HG03039 (cell line): ENCODE results near the gene PDE10A.
"Not testable (repeated sequence)": the region's sequence is repeated elsewhere in the genome, so short reads cannot be mapped to it uniquely, and the experiment has no call there.

Experiments
- ATAC-seq: cut with Tn5 transposase; IDR thresholded peaks from one replicate; pipeline ENCODE4 v1.9.1; 2021; ENCODE audit warnings: mild to moderate bottlenecking, moderate library complexity; ENCODE audit not compliant: unreplicated experiment

Gene PDE10A

GRCh38 chr6:165486183-165487137, 176.6 kb downstream of the PDE10A start:
- no peak for ATAC-seq

GRCh38 chr6:165484178-165484889, 178.7 kb downstream of the PDE10A start:
- no peak for ATAC-seq

- ATAC-seq = no peak
These were observed 181.1 kb downstream of the PDE10A start for GRCh38 chr6:165481921-165482320.

GRCh38 chr6:165480916-165481315, 182.1 kb downstream of the PDE10A start:
- no peak for ATAC-seq

GRCh38 chr6:165478581-165478980, 184.5 kb downstream of the PDE10A start:
- no peak for ATAC-seq

GRCh38 chr6:165469483-165469882, 193.6 kb downstream of the PDE10A start:
- ATAC-seq = no peak

- no peak for ATAC-seq
These were observed 194.5 kb downstream of the PDE10A start for GRCh38 chr6:165468340-165469235.

- ATAC-seq = not testable (repeated sequence)
These were observed 199.5 kb downstream of the PDE10A start for GRCh38 chr6:165463499-165463898.

- not testable (repeated sequence) for ATAC-seq
These were observed 203.3 kb downstream of the PDE10A start for GRCh38 chr6:165459605-165460301.

GRCh38 chr6:165458134-165458533, 204.9 kb downstream of the PDE10A start:
- ATAC-seq = no peak

GRCh38 chr6:165456286-165456685, 206.8 kb downstream of the PDE10A start:
- no peak for ATAC-seq

- no peak for ATAC-seq
These were observed 207.6 kb downstream of the PDE10A start for GRCh38 chr6:165455488-165455887.

GRCh38 chr6:165453395-165453794, 209.6 kb downstream of the PDE10A start:
- no peak for ATAC-seq

GRCh38 chr6:165451838-165452237, 211.2 kb downstream of the PDE10A start:
- ATAC-seq = no peak

GRCh38 chr6:165448210-165448609, 214.8 kb downstream of the PDE10A start:
- ATAC-seq = no peak

GRCh38 chr6:165447141-165447540, 215.9 kb downstream of the PDE10A start:
- ATAC-seq = no peak

GRCh38 chr6:165446331-165446730, 216.7 kb downstream of the PDE10A start:
- ATAC-seq = no peak

- ATAC-seq = no peak
These were observed 219.6 kb downstream of the PDE10A start for GRCh38 chr6:165443462-165443861.

- no peak for ATAC-seq
These were observed 221.9 kb downstream of the PDE10A start for GRCh38 chr6:165441181-165441580.

- ATAC-seq = no peak
These were observed 223.0 kb downstream of the PDE10A start for GRCh38 chr6:165439928-165440554.
